HG03095 (cell line): ENCODE measurements around the gene GDA.
"Not testable (repeated sequence)": the region's sequence is repeated elsewhere in the genome, so short reads cannot be mapped to it uniquely, and the experiment has no call there.

Experiments used
- ATAC-seq: cut with Tn5 transposase; IDR thresholded peaks from one replicate; pipeline ENCODE4 v1.9.1; 2021; ENCODE audit warnings: moderate library complexity; ENCODE audit not compliant: unreplicated experiment

GDA gene

GRCh38 chr9:72274441-72274840, 125.2 kb downstream of the GDA start:
- ATAC-seq = no peak

GRCh38 chr9:72274916-72275315, 125.7 kb downstream of the GDA start:
- no peak for ATAC-seq

- ATAC-seq = no peak
Observed at GRCh38 chr9:72276429-72276828, 127.2 kb downstream of the GDA start.

- ATAC-seq = no peak
Observed at GRCh38 chr9:72278959-72279358, 129.7 kb downstream of the GDA start.

- no peak for ATAC-seq
Observed at GRCh38 chr9:72280913-72281500, 131.8 kb downstream of the GDA start.

GRCh38 chr9:72289401-72289800, 140.2 kb downstream of the GDA start:
- no peak for ATAC-seq

DNA sequence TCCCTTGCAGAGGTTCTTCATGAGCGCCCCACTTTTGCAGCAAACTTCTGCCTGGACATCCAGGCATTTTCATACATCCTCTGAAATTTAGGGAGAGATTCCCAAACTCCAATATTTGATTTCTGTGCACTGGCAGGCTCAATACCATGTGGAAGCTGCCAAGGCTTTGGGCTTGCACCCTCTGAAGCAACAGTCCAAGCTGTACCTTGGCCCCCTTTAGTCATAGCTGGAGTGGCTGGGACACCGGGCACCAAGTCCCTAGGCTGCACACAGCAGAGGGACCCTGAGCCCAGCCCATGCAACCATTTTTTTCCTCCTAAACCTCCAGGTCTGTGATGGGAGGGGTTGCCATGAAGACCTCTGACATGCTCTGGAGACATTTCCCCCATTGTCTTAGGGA, 141.1 kb downstream of the GDA start:
- no peak for ATAC-seq

DNA sequence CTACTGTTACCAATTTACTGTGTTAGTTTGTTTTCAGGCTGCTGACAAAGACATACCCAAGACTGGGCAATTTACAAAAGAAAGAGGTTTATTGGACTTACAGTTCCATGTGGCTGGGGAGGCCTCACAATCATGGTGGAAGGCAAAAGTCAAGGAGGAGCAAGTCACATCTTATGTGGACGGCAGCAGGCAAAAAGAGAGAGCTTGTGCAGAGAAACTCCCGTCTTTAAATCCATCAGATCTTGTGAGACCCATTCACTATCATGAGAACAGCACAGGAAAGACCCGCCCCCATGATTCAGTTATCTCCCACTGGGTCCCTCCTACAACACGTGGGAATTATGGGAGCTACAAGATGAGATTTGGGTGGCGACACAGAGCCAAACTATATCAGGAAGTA, 142.3 kb downstream of the GDA start:
- not testable (repeated sequence) for ATAC-seq

GRCh38 chr9:72292256-72292682, 143.0 kb downstream of the GDA start:
- ATAC-seq = no peak

GRCh38 chr9:72292874-72293607, 143.8 kb downstream of the GDA start:
- ATAC-seq = no peak

GRCh38 chr9:72294936-72295335, 145.7 kb downstream of the GDA start:
- ATAC-seq = no peak

DNA sequence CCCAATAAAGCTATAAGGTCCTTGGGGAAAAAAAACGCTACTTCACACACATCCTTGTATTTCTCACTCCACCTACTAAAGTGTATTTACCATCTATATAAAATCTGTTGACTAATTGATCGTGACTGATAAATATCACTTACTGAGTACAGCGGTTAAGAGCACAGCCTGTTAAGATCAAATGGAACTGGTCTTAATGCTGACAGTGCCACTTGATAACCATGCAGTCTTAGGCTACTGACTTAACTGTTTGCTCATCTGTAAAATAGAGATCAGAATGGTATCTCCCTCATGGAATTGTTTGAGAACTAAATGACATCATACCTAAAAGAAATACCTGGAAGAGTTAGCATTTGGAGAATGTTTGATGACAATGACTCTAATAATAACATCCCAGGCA, 148.3 kb downstream of the GDA start:
- no peak for ATAC-seq

GRCh38 chr9:72299017-72299603, 149.9 kb downstream of the GDA start:
- ATAC-seq = no peak

- ATAC-seq = no peak
Observed at GRCh38 chr9:72300873-72301272, 151.6 kb downstream of the GDA start.
